HG02981 (cell line): ENCODE data around the gene NRARP.
A peak's percentile ranks its signal among the peaks of the same experiment; 100 is the strongest.
"Not testable (repeated sequence)": the region's sequence is repeated elsewhere in the genome, so short reads cannot be mapped to it uniquely, and the experiment has no call there.

ENCODE experiments used
- ATAC-seq: cut with Tn5 transposase; IDR thresholded peaks from one replicate; pipeline ENCODE4 v1.9.1; 2021; ENCODE audit warnings: mild to moderate bottlenecking, moderate library complexity; ENCODE audit not compliant: unreplicated experiment

The NRARP gene, protein sequence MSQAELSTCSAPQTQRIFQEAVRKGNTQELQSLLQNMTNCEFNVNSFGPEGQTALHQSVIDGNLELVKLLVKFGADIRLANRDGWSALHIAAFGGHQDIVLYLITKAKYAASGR

DNA sequence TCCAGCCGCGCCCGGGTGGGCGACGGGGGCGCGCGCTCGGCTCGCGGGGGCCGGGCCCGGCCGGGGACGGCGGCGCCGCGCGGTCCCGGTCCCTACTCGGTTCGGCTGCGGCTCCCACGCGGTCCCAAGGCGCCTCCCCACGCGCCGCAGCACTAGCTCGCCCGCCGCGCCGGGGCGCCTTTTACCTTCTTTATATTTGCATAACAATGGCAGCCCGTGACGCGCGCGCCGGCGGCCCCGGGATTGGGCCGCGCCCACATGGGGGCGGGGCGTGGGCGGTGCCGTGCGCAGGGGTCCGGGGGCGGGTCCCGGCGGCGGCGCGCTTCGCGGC lies at the start of gene NRARP:
NRARP (minus strand) TSS at position 154 of the 331 bp plus-strand sequence. CDS start 343 bp downstream, outside the sequence.
- ATAC-seq = peak; percentile 55

DNA sequence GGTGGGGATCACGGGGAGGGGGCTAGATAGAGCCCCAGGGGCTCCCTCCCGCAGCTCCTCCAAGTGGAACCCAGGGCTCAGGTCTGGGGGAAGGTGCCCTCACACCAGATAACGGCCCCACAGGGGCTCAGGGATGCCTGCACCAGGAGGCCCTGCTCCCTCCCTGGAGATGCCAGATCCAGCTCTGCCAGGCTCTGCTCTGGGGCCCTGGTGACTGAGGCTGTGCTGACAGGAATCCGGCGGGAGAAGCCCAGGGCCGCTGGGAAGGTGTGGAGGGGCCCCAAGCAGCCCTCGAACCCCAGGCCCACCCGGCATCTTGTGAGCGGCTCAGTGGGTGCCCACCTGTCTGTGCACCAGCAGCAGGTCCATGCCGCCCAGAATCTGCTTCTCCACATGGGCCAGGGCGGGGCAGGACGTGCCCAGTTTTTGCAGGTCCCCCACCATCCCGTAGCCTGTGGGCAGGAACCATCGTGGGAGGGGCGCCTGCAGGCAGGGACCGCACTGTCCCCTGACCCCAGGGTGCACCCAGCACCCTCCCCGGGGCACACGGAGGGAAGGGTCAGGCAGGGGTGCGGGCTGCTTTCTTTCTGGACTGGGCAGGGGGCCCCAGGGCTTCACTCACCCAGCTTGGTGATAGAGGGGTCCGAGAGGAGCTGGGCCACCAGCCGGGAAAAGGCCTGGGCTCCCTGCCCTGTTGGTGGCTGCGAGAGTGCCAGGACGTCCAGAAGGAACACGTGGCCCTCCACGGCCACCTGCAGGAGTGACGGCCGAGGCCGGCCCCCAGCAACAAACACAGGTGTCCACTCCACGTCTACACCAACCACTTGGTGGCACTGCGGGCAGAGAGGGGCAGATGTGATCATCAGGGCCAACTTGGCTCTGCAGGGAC lies 48.9 kb upstream of the NRARP start:
- no peak for ATAC-seq

DNA sequence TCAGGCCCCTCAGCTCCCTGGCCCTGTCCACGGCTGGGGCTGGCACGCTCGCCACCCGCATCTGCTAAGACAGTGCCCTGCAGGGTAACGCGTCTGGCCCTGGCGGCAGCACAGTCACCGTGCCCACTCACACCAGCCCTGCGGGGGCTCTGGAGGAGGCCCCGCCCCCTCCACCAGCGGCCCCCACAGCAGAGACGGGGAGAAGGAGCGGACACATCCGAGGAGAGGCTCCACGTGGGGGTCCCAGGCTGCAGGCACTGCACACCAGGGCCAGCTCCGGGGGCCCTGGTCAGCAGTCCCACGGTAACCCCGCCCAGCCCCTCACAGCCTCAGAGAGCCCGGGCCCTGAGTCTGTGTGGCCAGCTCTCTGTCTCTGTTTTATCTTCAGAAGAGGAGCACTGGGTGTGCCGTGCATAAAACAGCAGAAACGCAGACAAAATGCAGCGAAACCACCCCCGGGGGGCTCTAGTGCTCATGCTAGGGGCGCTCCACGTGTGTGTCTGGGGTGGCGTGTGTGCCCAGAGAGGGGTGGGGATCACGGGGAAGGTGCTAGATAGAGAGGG lies 47.5 kb upstream of the NRARP start:
- no peak for ATAC-seq

DNA sequence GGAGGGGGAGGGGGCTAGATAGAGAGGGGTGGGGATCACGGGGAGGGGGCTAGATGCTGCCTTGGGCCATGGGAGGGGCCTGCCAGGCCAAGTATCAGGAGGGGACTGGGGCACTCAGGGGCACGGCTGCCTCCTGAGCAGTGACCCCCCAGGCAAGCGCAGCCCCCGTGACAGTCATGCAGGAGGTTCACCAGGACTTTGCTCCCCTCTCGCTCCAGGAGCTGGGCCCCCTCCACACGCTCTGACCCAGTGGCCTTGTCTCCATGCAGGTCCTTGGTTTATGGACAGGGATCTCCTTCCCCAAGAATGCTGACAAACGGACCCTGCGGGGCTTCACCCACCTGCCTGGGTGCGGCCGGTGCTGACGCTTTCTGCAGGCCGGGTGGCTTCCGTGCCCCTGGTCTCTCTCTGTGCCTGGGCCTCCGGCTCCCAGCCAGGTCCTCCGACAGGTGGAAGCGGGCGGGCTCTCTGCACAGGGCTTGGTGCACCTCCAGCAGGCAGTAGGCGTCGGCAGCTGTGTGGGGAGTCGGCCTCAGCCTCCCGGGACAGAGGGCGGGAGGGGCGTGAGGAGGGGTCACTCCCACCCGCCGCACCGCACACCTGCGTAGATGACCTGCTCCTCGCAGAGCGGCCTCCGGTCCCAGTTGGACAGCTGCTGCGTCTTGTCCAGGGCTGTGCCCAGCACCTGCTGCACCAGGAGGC lies 46.8 kb upstream of the NRARP start:
- ATAC-seq = no peak

DNA sequence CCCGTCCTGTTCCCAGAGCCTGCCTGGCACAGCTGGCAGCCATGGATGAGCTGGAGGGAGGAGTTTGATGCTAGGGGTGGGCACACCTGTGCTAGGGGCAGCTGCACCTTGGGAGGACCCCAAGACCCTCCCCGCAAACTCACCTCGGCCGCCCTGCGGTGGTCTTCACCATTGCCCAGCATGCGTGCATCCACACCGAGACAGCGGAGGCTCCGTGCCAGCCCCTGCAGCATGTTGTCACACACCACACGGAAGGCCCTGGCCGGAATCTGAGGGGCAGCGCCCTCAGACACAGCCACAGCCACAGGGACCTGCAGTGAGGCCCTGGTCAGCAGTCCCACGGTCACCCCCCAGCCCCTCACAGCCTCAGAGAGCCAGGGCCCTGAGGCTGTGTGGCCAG lies 45.9 kb upstream of the NRARP start:
- ATAC-seq = no peak

DNA sequence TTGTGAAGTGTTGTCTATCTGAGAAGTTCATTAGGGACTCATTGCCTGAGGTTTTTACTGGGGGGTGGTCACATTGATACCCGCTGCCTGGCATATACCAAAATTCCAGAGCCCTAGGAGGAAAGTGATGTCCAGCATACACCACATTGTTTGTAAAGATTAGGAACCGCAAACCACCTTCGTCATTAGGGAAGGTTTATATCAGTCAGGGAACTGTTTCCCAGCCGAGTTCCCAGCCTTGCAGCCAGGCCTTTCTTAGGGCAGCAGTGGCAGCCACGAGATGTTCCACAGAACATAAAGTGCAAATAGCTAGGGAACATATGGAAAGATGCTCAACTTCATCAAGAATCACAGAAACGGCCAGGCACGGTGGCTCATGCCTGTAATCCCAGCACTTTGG lies 40.4 kb upstream of the NRARP start:
- no peak for ATAC-seq

DNA sequence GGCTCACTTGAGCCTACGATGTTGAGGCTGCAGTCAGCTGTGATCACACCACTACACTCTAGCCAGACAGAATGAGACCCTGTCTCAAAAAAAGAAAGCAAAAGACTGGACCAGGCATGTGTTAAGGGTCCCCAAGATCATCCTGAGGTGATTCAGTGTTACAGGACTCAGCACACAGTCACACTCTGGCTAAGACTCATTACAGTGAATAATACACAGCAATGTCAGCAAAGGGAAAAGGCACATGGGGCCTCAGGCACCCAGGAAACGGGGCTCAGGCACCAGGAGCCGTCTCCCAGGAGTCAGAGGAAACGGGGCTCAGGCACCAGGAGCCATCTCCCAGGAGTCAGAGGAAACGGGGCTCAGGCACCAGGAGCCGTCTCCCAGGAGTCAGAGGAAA lies 39.2 kb upstream of the NRARP start:
- ATAC-seq = no peak

DNA sequence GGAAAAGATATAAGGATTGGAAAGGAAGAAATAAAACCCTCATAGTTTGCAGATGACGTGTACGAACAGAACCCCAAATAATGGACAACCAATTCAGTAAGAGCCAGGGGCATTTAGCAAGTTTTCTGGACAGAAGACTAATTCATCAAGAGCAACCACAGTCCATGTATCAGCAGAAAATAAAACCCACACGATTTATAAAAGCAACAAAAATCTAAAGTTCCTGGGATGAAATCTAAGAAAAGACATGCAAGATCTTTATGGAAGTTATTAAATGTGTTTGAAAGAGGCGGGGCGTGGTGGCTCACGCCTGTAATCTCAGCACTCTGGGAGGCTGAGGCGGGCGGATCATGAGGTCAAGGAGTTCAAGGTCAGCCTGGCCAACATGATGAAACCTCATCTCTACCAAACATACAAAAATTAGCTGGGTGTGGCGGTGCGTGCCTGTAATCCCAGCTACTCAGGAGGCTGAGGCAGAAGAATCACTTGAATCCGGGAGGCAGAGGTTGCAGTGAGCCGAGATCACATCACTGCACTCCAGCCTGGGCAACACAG lies 37.9 kb upstream of the NRARP start:
- ATAC-seq = not testable (repeated sequence)

DNA sequence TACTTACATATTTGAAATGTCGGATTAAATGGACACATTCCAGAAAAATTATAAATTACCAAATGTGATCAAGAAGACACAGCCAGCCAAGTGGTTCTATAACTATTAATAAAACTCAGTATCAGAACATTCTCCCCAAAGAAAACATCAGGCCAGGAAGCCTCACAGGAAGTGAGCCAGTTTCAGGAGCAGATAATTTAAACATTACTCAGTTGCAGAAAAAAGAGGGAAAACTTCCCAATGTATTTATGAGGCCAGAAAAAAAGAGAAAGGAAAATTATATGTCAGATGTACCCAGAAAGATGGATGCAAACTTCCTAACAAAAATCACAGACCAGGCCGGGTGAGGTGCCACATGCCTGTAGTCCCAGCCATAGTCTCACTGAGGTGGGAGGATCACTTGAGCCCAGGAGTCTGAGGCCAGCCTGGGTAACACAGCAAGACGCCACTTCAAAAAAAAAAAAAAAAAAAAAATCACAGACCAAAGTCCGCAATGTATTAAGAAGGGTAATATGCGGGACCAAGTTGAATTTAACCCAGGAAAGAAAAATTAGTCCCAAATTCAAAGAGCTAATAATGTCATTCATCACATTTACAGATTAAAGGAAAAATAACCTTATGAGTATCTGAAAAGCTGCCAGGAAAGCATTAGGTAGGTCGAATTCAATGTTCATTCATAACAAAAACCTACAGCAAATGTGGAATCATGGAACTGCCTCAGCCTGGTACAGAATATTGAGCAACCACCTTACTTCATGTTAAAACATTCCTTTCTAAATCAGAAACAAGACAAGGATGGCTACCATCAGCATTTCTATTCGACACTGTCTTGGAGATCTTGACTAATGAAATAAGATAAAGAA lies 37.2 kb upstream of the NRARP start:
- no peak for ATAC-seq

DNA sequence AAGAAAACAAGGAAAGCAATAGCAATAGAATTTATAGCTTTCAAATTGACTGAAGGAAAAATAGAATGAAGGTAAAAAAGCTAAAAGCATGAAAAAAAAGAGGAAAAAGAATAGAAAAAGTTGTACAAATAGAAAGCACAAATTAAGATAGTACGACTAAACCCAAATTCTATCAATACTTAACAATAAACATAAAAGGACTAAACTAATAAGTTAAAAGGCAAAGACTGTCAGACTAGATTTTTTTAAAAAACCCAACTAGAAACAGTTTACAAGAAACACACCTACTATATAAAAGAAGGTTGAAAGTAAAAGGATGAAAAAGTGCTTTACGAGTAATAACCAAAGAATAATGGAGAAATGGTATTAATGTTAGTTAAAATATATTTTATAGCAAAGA lies 34.7 kb upstream of the NRARP start:
- no peak for ATAC-seq

DNA sequence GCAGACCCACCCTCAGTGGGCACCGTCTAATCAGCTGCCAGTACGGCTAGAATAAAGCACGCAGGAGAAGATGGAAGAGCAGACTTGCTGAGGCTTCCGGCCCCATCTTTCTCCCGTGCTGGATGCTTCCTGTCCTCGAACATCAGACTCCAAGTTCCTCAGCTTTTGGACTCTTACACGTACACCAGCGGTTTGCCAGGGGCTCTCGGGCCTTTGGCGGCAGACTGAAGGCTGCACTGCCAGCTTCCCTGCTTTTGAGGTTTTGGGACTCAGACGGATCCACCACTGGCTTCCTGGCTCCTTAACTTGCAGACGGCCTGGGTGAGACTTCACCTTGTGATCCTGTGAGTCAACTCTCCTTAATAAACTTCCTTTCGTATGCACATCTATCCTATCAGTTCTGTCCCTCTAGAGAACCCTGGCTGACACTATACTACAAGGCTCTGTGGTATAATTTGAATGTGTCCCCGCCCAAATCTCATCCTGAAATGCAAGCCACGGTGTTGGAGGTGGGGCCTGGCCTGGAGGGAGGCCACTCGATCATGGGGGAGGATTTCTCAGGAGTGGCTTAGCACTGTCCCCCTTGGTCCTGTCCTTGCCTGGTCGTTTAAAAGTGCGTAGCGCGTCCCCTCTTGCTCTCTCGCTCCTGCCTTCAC lies 31.1 kb upstream of the NRARP start:
- ATAC-seq = no peak

DNA sequence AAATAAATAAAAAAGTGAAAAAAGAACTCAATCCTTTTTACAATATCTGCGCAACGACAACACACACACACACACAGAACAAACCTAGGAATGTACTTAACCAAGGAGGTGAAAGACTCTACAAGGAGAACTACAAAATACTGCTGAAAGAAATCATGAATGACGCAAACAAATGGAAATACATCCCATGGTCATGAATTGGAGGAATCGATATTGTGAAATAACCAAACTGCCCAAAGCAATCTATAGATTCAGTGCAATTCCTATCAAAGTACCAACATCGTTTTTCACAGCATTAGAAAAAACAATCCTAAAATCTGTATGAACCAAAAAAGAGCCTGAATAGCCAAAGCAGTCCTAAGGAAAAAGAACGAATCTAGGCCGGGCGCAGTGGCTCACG lies 29.9 kb upstream of the NRARP start:
- no peak for ATAC-seq

DNA sequence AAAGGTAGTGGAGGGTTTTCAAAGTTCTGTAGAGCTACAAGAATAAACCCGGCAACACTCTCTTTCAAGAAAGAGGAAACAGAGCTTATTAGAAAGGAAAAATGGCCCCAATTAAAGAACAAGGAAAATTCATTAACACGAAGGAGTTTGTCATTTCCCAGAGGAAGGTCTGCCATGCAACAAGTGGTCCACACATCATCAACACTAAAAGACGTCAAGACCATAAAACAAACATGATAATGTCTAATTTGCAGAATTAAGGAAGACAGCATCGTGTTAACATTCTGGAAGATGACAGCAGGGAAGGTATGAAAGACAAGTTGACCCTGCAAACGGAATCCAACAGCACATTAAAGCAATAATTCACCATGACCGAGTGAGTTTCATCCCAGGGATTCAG lies 28.6 kb upstream of the NRARP start:
- no peak for ATAC-seq

DNA sequence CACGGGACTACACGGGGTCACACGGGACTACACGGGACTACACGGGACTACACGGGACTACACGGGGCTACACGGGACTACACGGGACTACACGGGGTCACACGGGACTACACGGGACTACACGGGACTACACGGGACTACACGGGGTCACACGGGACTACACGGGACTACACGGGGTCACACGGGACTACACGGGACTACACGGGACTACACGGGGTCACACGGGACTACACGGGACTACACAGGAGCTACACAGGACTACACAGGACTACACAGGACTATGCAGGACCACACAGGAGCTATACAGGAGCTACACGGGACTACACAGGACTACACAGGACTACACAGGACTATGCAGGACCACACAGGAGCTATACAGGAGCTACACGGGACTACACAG lies 27.5 kb upstream of the NRARP start:
- ATAC-seq = not testable (repeated sequence)

DNA sequence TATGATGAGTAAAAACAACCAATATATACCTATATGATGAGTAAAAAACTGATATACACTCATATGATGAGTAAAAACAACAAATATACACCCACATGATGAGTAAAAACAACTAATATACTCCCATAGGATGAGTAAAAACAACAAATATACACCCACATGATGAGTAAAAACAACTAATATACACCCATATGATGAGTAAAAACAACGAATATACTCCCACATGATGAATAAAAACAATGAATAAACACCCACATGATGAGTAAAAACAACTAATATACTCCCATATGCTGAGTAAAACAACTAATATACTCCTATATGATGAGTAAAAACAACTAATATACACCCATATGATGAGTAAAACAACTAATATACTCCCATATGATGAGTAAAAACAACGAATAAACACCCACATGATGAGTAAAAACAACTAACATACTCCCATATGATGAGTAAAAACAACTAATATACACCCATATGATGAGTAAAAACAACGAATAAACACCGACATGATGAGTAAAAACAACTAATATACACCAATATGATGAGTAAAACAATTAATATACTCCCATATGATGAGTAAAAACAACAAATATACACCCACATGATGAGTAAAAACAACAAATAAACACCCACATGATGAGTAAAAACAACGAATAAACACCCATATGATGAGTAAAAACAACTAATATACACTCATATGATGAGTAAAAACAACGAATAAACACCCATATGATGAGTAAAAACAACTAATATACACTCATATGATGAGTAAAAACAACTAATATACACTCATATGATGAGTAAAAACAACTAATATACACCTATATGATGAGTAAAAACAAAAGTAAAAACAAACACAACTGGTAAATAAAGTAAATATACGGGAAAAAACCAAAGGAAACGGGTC lies 25.8 kb upstream of the NRARP start:
- not testable (repeated sequence) for ATAC-seq

DNA sequence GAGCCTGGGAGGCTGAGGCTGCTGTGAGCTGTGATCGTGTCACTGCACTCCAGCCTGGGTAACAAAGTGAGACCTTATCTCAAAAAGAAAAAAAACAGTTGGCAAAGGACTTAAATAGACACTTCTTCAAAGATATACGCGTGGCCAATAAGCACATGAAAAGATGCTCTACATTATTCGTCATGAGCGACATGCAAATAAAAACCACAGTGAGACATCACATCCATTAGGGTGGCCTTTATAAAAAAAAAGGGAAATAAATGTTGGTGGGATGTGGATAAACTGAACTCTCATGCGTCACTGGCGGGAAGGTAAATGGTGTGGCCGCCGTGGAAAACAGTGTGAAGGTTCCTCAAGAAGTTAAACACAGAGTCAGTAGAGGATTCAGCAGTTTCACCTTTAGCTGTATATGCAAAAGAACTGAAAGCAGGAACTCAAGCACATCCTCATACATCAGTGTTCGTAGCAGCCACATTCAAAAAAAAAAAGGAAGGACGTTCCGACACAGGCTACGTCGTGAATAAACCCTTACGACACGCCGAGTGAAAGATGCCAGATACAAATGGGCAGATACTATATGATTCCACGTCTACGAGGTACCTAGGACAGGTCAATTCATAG lies 24.5 kb upstream of the NRARP start:
- ATAC-seq = no peak

DNA sequence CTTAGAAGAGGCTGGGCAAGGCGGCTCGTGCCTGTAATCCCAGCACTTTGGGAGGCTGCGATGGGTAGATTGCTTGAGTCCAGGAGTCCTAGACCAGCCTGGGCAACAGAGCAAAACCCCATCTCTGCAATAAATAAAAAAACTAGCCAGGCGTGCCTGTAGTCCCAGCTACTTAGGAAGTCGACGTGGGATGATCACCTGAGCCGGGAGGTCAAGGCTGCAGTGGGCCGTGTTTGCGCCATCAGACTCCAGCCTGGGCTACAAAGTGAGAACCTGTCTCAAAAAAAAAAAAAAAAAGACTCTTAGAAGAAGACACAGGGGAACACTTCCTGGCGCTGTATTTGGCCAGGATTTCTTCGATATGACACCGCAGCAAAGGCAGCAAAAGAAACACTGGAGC lies 23.7 kb upstream of the NRARP start:
- no peak for ATAC-seq

DNA sequence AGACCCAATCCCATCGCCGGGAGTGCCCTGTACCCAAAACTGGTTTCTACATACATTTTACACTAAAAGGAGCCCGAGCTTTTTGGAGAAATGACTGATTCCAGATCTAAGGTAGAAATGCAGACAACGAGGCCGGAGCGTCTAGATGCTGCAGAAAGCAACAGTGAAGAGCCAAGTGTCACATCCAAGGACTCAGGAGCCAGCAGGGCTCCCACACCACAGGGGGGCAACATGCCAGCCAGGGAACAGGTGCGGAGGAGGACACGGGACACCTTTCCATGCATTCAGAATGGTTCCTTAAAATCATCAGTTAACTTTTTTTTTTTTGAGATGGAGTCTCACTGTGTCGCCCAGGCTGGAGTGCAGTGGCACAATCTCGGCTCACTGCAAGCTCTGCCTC lies 23.1 kb upstream of the NRARP start:
- no peak for ATAC-seq
